Naive thymus-derived CD8-positive, alpha-beta T cell (primary cell): Measurements from ENCODE around the gene ARHGAP6. TPM values are rescaled to one million over a fixed set of nuclear protein-coding genes. Genes with fewer than 3 reads are reported as not detected.
A peak's percentile ranks its signal among the peaks of the same experiment; 100 is the strongest.
"Not testable (repeated sequence)": the region's sequence is repeated elsewhere in the genome, so short reads cannot be mapped to it uniquely, and the experiment has no call there.

Source experiments
- ATAC-seq, 2 donors: fragments of 150-1000 bp; cut with Tn5 transposase in 1 of 2; sonication (Bioruptor Pico), chemical (Tn5 transposase) in 1 of 2; 1 replicate in 1 of 2; 2 replicates in 1 of 2; pipeline ENCODE4 v1.10.0; 2021; ENCODE audit warnings: mild to moderate bottlenecking in 2 of 2, moderate library complexity in 2 of 2
- POLR2A ChIA-PET: fragments of 350-600 bp; sonication (Branson Sonifier 250); formaldehyde crosslinking; loops from one replicate; lab custom pipeline; 2021; ENCODE audit warnings: antibody characterized with exemption; lab: Charles Lee
- DNase-seq, 10 donors: peaks; one replicate each; pipeline versions ENCODE4 v3.0.0 to v3.0.0-alpha.2; 2020 to 2022
- H3K27ac Mint-ChIP-seq, 10 donors: one replicate each; pipeline ENCODE4 v1.8.0; 2020 to 2022; ENCODE audit warnings: mild to moderate bottlenecking in 10 of 10, mixed read lengths in 10 of 10, moderate library complexity in 4 of 10, inconsistent platforms in 1 of 10
- H3K27me3 Mint-ChIP-seq, 5 donors: one replicate each; pipeline ENCODE4 v1.8.0; 2021 to 2022; ENCODE audit warnings: mixed read lengths in 5 of 5
- H3K36me3 Mint-ChIP-seq, 3 donors: one replicate each; pipeline ENCODE4 v1.8.0; 2020 to 2022; ENCODE audit warnings: mixed read lengths in 3 of 3, mild to moderate bottlenecking in 2 of 3, inconsistent platforms in 1 of 3
- H3K4me1 Mint-ChIP-seq, 4 donors: one replicate each; pipeline ENCODE4 v1.8.0; 2021 to 2022; ENCODE audit warnings: mixed read lengths in 4 of 4
- H3K4me3 Mint-ChIP-seq, 10 donors: one replicate each; pipeline ENCODE4 v1.8.0; 2020 to 2022; ENCODE audit warnings: mild to moderate bottlenecking in 10 of 10, mixed read lengths in 10 of 10, moderate library complexity in 6 of 10, inconsistent platforms in 1 of 10
- H3K9me3 Mint-ChIP-seq, 9 donors: one replicate each; pipeline ENCODE4 v1.8.0; 2020 to 2022; ENCODE audit warnings: mixed read lengths in 9 of 9, mild to moderate bottlenecking in 3 of 9, inconsistent platforms in 1 of 9, moderate library complexity in 1 of 9
- polyA plus RNA-seq, 3 donors: library from polyadenylated mRNA; unstranded; fragments of 300-500 nt; fragmentation: Illumina TruSeq; gene quantifications; one replicate each; pipeline ENCODE4 v1.2.3, GENCODE V29; 2021
- total RNA-seq, 8 experiments: library from RNA in 2 of 8; stranded (reverse) in 2 of 8; gene quantifications; one replicate each; pipeline ENCODE4 v1.2.3 and lab custom pipeline; 2021 to 2026

The ARHGAP6 gene
- total and polyA plus RNA-seq, 5 experiments from 2014 or later = 0.22 TPM; not detected in 4

GRCh38 chrX:11375614-11376119, 290.1 kb downstream of the ARHGAP6 start:
- H3K36me3 Mint-ChIP-seq = no peaks in the 10 kb centered on the region
- no peaks in the 10 kb centered on the region for H3K4me1 Mint-ChIP-seq
- DNase-seq = no peak
- POLR2A ChIA-PET = no interaction called here
- H3K9me3 Mint-ChIP-seq = peaks cover 0 to 1% (median 0%) of the 10 kb centered on the region in 9 donors
- H3K27ac Mint-ChIP-seq = no peak overlapping the region
- peaks cover 0 to 3% (median 2%) of the 10 kb centered on the region in 5 donors for H3K27me3 Mint-ChIP-seq
- H3K4me3 Mint-ChIP-seq = no peak overlapping the region
- no peak for ATAC-seq

DNA sequence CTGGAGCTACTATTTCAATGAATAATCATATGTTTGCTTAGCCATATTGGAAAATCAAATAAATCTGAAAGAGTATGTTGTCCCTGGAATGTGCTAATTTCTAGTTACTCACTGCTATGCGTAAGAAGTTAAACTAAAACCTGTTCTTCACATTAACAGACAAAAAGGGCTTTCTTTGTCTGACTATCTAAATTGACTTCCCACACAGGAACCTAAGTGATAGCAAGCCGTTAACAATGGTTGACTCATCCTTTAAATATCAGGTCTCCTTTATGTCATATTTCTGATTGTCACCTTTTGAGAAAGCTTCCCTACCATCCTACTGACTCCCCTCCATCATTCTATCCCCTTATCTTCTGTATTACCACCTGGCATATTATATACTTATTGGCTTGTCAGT, 291.1 kb downstream of the ARHGAP6 start:
- H3K27me3 Mint-ChIP-seq = peaks cover 0 to 3% (median 2%) of the 10 kb centered on the region in 5 donors
- no peaks in the 10 kb centered on the region for H3K4me1 Mint-ChIP-seq
- H3K36me3 Mint-ChIP-seq = peaks cover 0 to 2% (median 0%) of the 10 kb centered on the region in 3 donors
- no peak overlapping the region for H3K4me3 Mint-ChIP-seq
- no peak overlapping the region for H3K27ac Mint-ChIP-seq
- DNase-seq = no peak
- POLR2A ChIA-PET = no interaction called here
- no peak for ATAC-seq
- H3K9me3 Mint-ChIP-seq = peaks cover 0 to 2% (median 0%) of the 10 kb centered on the region in 9 donors

GRCh38 chrX:11371106-11371505, 294.6 kb downstream of the ARHGAP6 start:
- POLR2A ChIA-PET = no interaction called here
- no peaks in the 10 kb centered on the region for H3K4me1 Mint-ChIP-seq
- H3K36me3 Mint-ChIP-seq = peaks cover 0 to 8% (median 0%) of the 10 kb centered on the region in 3 donors
- H3K4me3 Mint-ChIP-seq = no peak overlapping the region
- ATAC-seq = no peak
- H3K9me3 Mint-ChIP-seq = peaks cover 0 to 9% (median 0%) of the 10 kb centered on the region in 9 donors
- H3K27me3 Mint-ChIP-seq = peaks cover 0 to 3% (median 1%) of the 10 kb centered on the region in 5 donors
- no peak for DNase-seq
- no peak overlapping the region for H3K27ac Mint-ChIP-seq

DNA sequence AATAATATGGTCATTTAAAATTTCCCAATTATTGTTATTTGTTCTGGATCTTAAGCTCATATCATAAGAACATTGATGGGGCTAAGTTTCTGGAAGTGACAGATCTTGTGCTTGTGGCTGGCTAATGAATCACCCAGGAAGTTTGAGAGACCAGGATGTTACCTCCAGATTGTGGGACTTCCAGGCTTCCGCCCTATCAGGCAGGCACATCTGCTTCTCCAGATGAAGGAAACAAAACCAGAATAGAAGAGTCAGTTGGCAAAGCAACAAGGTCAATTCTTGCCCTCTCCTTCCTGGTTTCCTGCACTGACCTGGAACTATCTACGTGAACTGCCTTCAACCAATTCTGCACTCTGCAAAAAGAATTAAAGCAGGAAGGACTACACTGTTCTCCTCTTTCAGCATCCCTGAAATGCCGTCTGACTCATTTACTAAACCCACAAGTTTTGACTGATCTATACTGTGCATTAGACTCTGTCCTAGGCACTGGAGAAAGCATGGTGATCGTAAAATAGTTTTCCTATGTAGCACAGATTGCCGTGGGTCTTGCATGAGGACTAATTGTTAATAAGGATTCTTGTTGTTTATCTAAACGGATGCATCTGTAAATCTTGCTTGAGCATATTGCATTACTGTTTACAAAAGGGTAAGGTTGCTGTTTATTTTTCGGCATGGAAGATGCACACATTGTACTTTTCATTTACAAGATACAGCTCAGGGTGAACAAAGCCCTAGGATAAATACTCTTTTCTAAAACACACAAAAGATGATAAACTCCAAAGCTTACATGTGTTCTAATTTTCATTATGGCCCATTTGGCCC, 297.9 kb downstream of the ARHGAP6 start:
- H3K27ac Mint-ChIP-seq = no peak overlapping the region
- POLR2A ChIA-PET = no interaction called here

GRCh38 chrX:11366998-11367595, 298.6 kb downstream of the ARHGAP6 start:
- peaks cover 0 to 13% (median 0%) of the 10 kb centered on the region in 3 donors for H3K36me3 Mint-ChIP-seq
- H3K4me3 Mint-ChIP-seq = no peak overlapping the region
- H3K27ac Mint-ChIP-seq = no peak overlapping the region
- POLR2A ChIA-PET = no interaction called here
- H3K9me3 Mint-ChIP-seq = peaks cover 0 to 25% (median 3%) of the 10 kb centered on the region in 9 donors
- H3K27me3 Mint-ChIP-seq = peaks cover 0 to 1% (median 0%) of the 10 kb centered on the region in 5 donors
- DNase-seq (no peak), ATAC-seq (no peak)
- peaks cover 0 to 4% (median 0%) of the 10 kb centered on the region in 4 donors for H3K4me1 Mint-ChIP-seq

More for the DNA sequence above, 297.9 kb downstream of the ARHGAP6 start:
- peaks cover 0 to 25% (median 2%) of the 10 kb centered on the region in 9 donors for H3K9me3 Mint-ChIP-seq
- no peak for DNase-seq
- no peak overlapping the region for H3K4me3 Mint-ChIP-seq
- peaks cover 0 to 4% (median 0%) of the 10 kb centered on the region in 4 donors for H3K4me1 Mint-ChIP-seq
- ATAC-seq = no peak
- H3K36me3 Mint-ChIP-seq = peaks cover 0 to 13% (median 0%) of the 10 kb centered on the region in 3 donors
- H3K27me3 Mint-ChIP-seq = peaks cover 0 to 1% (median 0%) of the 10 kb centered on the region in 5 donors

DNA sequence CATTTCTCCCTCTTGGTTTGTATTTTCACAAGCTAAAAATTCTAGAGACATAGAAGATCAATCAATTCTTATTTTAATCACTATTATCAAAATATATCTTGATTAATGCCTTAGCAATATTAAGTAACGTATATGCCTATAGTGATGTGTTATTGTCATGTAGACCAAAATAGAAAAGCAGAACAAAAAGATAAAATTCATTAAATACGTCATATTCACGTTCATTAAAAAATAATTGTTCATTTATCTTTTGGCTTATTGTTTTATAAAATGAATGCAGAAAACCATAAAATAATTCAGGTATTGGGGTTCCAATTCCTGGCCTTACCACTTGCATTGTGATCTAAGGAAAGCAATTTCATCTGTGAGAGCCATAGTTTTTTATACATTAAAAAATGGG, 300.3 kb downstream of the ARHGAP6 start:
- H3K27ac Mint-ChIP-seq = no peak overlapping the region
- no peak for DNase-seq
- no peak overlapping the region for H3K4me3 Mint-ChIP-seq
- H3K4me1 Mint-ChIP-seq = peaks cover 0 to 4% (median 0%) of the 10 kb centered on the region in 4 donors
- H3K27me3 Mint-ChIP-seq = peaks cover 0 to 1% (median 0%) of the 10 kb centered on the region in 5 donors
- no peak for ATAC-seq
- H3K36me3 Mint-ChIP-seq = peaks cover 0 to 13% (median 0%) of the 10 kb centered on the region in 3 donors
- POLR2A ChIA-PET = no interaction called here
- H3K9me3 Mint-ChIP-seq = peaks cover 0 to 25% (median 3%) of the 10 kb centered on the region in 9 donors

GRCh38 chrX:11364835-11365234, 300.9 kb downstream of the ARHGAP6 start:
- Mint-ChIP-seq H3K4me1 (peaks cover 0 to 4% (median 0%) of the 10 kb centered on the region in 4 donors), H3K27me3 (peaks cover 0 to 1% (median 0%) of the 10 kb centered on the region in 5 donors), H3K9me3 (peaks cover 0 to 25% (median 3%) of the 10 kb centered on the region in 9 donors), H3K27ac (no peak overlapping the region), H3K36me3 (peaks cover 0 to 13% (median 0%) of the 10 kb centered on the region in 3 donors), H3K4me3 (no peak overlapping the region)
- POLR2A ChIA-PET = no interaction called here
- ATAC-seq (no peak), DNase-seq (no peak)

DNA sequence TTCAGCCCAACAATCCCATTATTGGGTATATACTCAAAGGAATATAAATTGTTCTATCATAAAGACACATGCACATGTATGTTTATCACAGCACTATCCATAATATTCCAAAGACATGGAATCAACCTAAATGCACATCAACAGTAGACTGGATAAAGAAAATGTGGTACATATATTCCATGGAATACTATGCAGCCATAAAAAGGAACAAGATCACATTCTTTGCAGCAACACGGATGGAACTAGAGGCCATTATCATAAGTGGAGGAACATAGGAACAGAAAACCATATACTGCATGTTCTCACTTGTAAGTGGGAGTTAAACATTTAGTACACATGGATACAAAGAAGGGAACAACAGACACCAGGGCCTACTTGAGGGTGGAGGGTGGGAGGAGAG, 301.9 kb downstream of the ARHGAP6 start:
- H3K4me1 Mint-ChIP-seq, H3K36me3 Mint-ChIP-seq, H3K4me3 Mint-ChIP-seq, ATAC-seq, POLR2A ChIA-PET, DNase-seq, H3K27me3 Mint-ChIP-seq, H3K27ac Mint-ChIP-seq: not testable (repeated sequence)
- H3K9me3 Mint-ChIP-seq = peaks cover 0 to 21% (median 2%) of the 10 kb centered on the region in 9 donors

GRCh38 chrX:11363069-11363594, 302.6 kb downstream of the ARHGAP6 start:
- ATAC-seq = peak in 1 of 2 donors; percentile 52
- peaks cover 0 to 4% (median 0%) of the 10 kb centered on the region in 4 donors for H3K4me1 Mint-ChIP-seq
- peak overlapping the region in 1 of 10 donors; percentile 46 for H3K27ac Mint-ChIP-seq
- peaks cover 0 to 1% (median 0%) of the 10 kb centered on the region in 5 donors for H3K27me3 Mint-ChIP-seq
- no peak overlapping the region for H3K4me3 Mint-ChIP-seq
- DNase-seq = no peak
- peaks cover 0 to 5% (median 0%) of the 10 kb centered on the region in 3 donors for H3K36me3 Mint-ChIP-seq
- peaks cover 0 to 16% (median 2%) of the 10 kb centered on the region in 9 donors for H3K9me3 Mint-ChIP-seq
- POLR2A ChIA-PET = no interaction called here

- H3K27me3 Mint-ChIP-seq, H3K4me1 Mint-ChIP-seq, H3K36me3 Mint-ChIP-seq, H3K27ac Mint-ChIP-seq, H3K4me3 Mint-ChIP-seq, ATAC-seq, POLR2A ChIA-PET, DNase-seq: not testable (repeated sequence)
- peaks cover 0 to 16% (median 2%) of the 10 kb centered on the region in 9 donors for H3K9me3 Mint-ChIP-seq
Measured at GRCh38 chrX:11361666-11362065, 304.1 kb downstream of the ARHGAP6 start.

DNA sequence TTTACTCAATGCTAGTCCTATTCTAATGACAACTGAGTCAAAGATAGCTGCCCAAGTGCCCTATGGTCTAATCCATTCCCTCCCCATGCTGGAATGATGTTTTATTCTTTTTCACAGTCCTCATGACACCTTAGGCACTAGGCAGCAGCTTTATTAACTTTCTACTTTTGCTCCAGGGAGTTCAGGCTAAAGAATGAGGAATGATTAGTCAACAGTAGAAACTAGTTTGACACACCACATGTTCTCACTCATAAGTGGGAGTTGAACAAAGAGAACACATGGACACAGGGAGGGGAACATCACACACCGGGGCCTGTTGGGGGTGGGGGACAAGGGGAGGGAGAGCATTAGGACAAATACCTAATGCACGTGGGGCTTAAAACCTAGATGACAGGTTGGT, 309.8 kb downstream of the ARHGAP6 start:
- H3K27ac Mint-ChIP-seq, POLR2A ChIA-PET, DNase-seq, H3K36me3 Mint-ChIP-seq, H3K27me3 Mint-ChIP-seq, H3K4me3 Mint-ChIP-seq, ATAC-seq, H3K4me1 Mint-ChIP-seq, H3K9me3 Mint-ChIP-seq: not testable (repeated sequence)

- H3K27me3 Mint-ChIP-seq = peaks cover 0 to 3% (median 0%) of the 10 kb centered on the region in 5 donors
- peaks cover 0 to 6% (median 0%) of the 10 kb centered on the region in 9 donors for H3K9me3 Mint-ChIP-seq
- H3K4me1 Mint-ChIP-seq = peaks cover 0 to 4% (median 0%) of the 10 kb centered on the region in 4 donors
- ATAC-seq (no peak), DNase-seq (no peak)
- H3K4me3 Mint-ChIP-seq = no peak overlapping the region
- POLR2A ChIA-PET = no interaction called here
- H3K36me3 Mint-ChIP-seq = no peaks in the 10 kb centered on the region
- H3K27ac Mint-ChIP-seq = no peak overlapping the region
Measured at GRCh38 chrX:11355259-11355909, 310.3 kb downstream of the ARHGAP6 start.
